Measurements from ENCODE around the gene SLC12A9. TPM values are rescaled to one million over a fixed set of nuclear protein-coding genes. Genes with fewer than 3 reads are reported as not detected.

The SLC12A9 gene
- total and polyA plus RNA-seq, 4 experiments from 2014 or later, result 7.0 to 64.6 (median 36.4) TPM

- Mint-ChIP-seq H3K4me1 (peaks cover 0 to 2% (median under 1%) of the 10 kb centered on the region in 4 donors), H3K27me3 (no peaks in the 10 kb centered on the region), H3K36me3 (peaks cover 29 to 65% of the 10 kb centered on the region in 2 donors), H3K4me3 (no peak overlapping the region), H3K9me3 (no peaks in the 10 kb centered on the region), H3K27ac (no peak overlapping the region)
- peaks cover 21% of the 10 kb centered on the region for H3K36me3 ChIP-seq (ENCODE audit: insufficient read depth, low read length)
- ChIA-PET CTCF (ENCODE audit: partially characterized antibody) (interaction anchor here (3.0 kb wide), 1 partner anchor 10 kb away, joined by 10 read pairs; the partner anchor contains the start of gene SLC12A9), POLR2A (ENCODE audit: partially characterized antibody) (interaction anchor here (1.5 kb wide), 1 partner anchor 14 kb away, joined by 3 read pairs; the partner anchor contains the start of gene SRRT)
- DNase-seq, result no peak
- intact Hi-C loops (cut with micrococcal nuclease), result no loop called here
- H3K27ac ChIP-seq (ENCODE audit: low read depth, low read length), result no peak overlapping the region
- peaks cover 3% of the 10 kb centered on the region for H3K4me1 ChIP-seq (ENCODE audit: insufficient read depth, low read length)
- H3K9me3 ChIP-seq (ENCODE audit: control insufficient read depth in 1 of 2, low read length in 2 of 2), result no peaks in the 10 kb centered on the region
- H3K4me3 ChIP-seq (ENCODE audit: low read length in 2 of 2), result no peak overlapping the region
- H3K27me3 ChIP-seq (ENCODE audit: insufficient read depth, low read length), result no peaks in the 10 kb centered on the region
These were observed 9.1 kb downstream of the SLC12A9 start for GRCh38 chr7:100861616-100861985.

- peaks cover 21% of the 10 kb centered on the region for H3K36me3 ChIP-seq (ENCODE audit: insufficient read depth, low read length)
- Mint-ChIP-seq H3K4me1 (peaks cover 4 to 15% (median 6%) of the 10 kb centered on the region in 4 donors), H3K27ac (no peak overlapping the region), H3K36me3 (peaks cover 25 to 58% of the 10 kb centered on the region in 2 donors), H3K4me3 (no peak overlapping the region), H3K9me3 (no peaks in the 10 kb centered on the region), H3K27me3 (no peaks in the 10 kb centered on the region)
- intact Hi-C loops (cut with micrococcal nuclease), result no loop called here
- no peaks in the 10 kb centered on the region for H3K9me3 ChIP-seq (ENCODE audit: control insufficient read depth in 1 of 2, low read length in 2 of 2)
- no peak overlapping the region for H3K4me3 ChIP-seq (ENCODE audit: low read length in 2 of 2)
- POLR2A ChIA-PET (ENCODE audit: partially characterized antibody), result interaction anchor here (1.3 to 2.0 kb wide), 2 partner anchors 10 to 11 kb away, joined by 3 to 8 read pairs; partner anchors contain the start of gene SRRT
- peaks cover 10% of the 10 kb centered on the region for H3K4me1 ChIP-seq (ENCODE audit: insufficient read depth, low read length)
- no peaks in the 10 kb centered on the region for H3K27me3 ChIP-seq (ENCODE audit: insufficient read depth, low read length)
- CTCF ChIA-PET (ENCODE audit: partially characterized antibody), result interaction anchor here (3.0 kb wide), 1 partner anchor 11 kb away, joined by 10 read pairs; the partner anchor contains the start of gene SLC12A9
- DNase-seq, result no peak
- H3K27ac ChIP-seq (ENCODE audit: low read depth, low read length), result no peak overlapping the region
These were observed 11.0 kb downstream of the SLC12A9 start for GRCh38 chr7:100863406-100863950.

DNA sequence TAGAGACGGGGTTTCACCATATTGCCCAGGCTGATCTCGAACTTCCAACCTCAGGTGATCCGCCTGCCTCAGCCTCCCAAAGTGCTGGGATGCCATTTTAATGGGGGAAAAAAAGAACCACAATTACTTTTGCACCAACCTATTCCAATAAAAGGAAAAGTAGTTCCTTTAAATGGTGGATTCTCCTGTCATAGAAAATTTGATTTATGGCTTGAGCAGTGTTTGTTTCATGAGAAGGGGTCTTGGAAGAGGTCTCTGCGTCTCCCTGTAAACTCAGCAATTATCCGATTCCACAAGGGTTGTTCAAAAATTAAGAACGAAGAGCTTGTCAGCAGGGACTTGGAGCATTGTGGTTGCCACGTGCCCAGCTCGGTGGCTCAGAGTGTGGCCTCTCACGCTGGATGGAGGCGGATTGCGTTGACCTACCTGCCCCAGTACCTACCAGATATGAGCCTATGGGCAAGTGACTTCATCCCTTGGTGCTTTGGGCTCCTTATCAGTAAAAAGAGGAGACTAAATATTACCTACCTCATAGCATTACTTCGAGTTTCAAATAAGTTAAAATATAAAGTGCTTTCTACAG is 11.8 kb downstream of the SLC12A9 start:
- intact Hi-C loops (cut with micrococcal nuclease), result no loop called here
- Histone ChIP-seq H3K27ac (ENCODE audit: low read depth, low read length) (no peak overlapping the region), H3K9me3 (ENCODE audit: control insufficient read depth in 1 of 2, low read length in 2 of 2) (no peaks in the 10 kb centered on the region), H3K36me3 (ENCODE audit: insufficient read depth, low read length) (peaks cover 13% of the 10 kb centered on the region), H3K4me3 (ENCODE audit: low read length in 2 of 2) (no peak overlapping the region), H3K4me1 (ENCODE audit: insufficient read depth, low read length) (peaks cover 10% of the 10 kb centered on the region), H3K27me3 (ENCODE audit: insufficient read depth, low read length) (no peaks in the 10 kb centered on the region)
- H3K4me1 Mint-ChIP-seq, result peaks cover 4 to 15% (median 6%) of the 10 kb centered on the region in 4 donors
- no peaks in the 10 kb centered on the region for H3K9me3 Mint-ChIP-seq
- peak overlapping the region in 1 of 7 donors; percentile 16 for H3K27ac Mint-ChIP-seq
- DNase-seq, result no peak
- no peaks in the 10 kb centered on the region for H3K27me3 Mint-ChIP-seq
- H3K36me3 Mint-ChIP-seq, result peaks cover 21 to 50% of the 10 kb centered on the region in 2 donors
- CTCF ChIA-PET (ENCODE audit: partially characterized antibody), result interaction anchor here (0.8 to 3.0 kb wide), 3 partner anchors 10 to 12 kb away, joined by 3 to 10 read pairs (median 3); partner anchors contain the start of genes SLC12A9 and SRRT
- POLR2A ChIA-PET (ENCODE audit: partially characterized antibody), result interaction anchor here (1.3 to 2.0 kb wide), 4 partner anchors 9 to 12 kb away, joined by 3 to 8 read pairs (median 6); partner anchors contain the start of genes SLC12A9 and SRRT
- no peak overlapping the region for H3K4me3 Mint-ChIP-seq

DNA sequence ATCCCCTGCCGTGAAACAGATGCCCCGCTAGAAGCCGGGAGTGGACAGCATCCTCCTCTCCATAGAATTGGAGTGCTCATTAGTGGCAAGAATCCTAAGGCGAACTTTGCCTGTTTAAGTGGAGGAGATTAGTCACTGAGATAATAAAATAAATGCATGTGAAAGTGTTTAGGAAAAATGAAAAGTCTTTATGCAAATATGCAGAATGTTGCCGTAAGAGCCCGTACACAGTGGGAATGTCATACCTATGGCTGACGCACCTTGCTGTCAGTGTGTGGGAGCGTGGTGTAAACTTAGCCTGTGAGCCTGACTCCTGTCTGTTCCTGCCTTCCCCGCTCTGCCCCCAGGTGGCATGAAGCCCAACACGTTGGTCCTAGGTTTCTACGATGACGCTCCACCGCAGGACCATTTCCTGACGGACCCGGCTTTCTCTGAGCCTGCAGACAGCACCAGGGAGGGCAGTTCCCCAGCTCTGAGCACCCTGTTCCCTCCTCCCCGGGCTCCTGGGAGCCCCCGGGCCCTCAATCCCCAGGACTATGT is 12.9 kb downstream of the SLC12A9 start:
- Histone ChIP-seq H3K4me3 (ENCODE audit: low read length in 2 of 2) (no peak overlapping the region), H3K27me3 (ENCODE audit: insufficient read depth, low read length) (no peaks in the 10 kb centered on the region), H3K36me3 (ENCODE audit: insufficient read depth, low read length) (peaks cover 10% of the 10 kb centered on the region), H3K4me1 (ENCODE audit: insufficient read depth, low read length) (peaks cover 10% of the 10 kb centered on the region), H3K27ac (ENCODE audit: low read depth, low read length) (no peak overlapping the region), H3K9me3 (ENCODE audit: control insufficient read depth in 1 of 2, low read length in 2 of 2) (no peaks in the 10 kb centered on the region)
- ChIA-PET POLR2A (ENCODE audit: partially characterized antibody) (interaction anchor here (1.5 to 2.0 kb wide), 3 partner anchors 8 to 13 kb away, joined by 4 to 8 read pairs (median 8); partner anchors contain the start of genes SLC12A9 and SRRT), CTCF (ENCODE audit: partially characterized antibody) (interaction anchor here (1.3 kb wide), 1 partner anchor 9 kb away, joined by 3 read pairs; the partner anchor contains the start of gene SRRT)
- H3K27ac Mint-ChIP-seq, result peak overlapping the region in 4 of 7 donors; percentile 10 to 71 (median 40)
- peaks cover 13 to 39% of the 10 kb centered on the region in 2 donors for H3K36me3 Mint-ChIP-seq
- H3K27me3 Mint-ChIP-seq, result no peaks in the 10 kb centered on the region
- no peak for DNase-seq
- peak overlapping the region in 3 of 8 donors; percentile 39 to 72 (median 61) for H3K4me3 Mint-ChIP-seq
- no peaks in the 10 kb centered on the region for H3K9me3 Mint-ChIP-seq
- intact Hi-C loops (cut with micrococcal nuclease), result no loop called here
- peaks cover 4 to 15% (median 6%) of the 10 kb centered on the region in 4 donors for H3K4me1 Mint-ChIP-seq

- Histone ChIP-seq H3K9me3 (ENCODE audit: control insufficient read depth in 1 of 2, low read length in 2 of 2) (no peaks in the 10 kb centered on the region), H3K27ac (ENCODE audit: low read depth, low read length) (no peak overlapping the region), H3K4me1 (ENCODE audit: insufficient read depth, low read length) (peaks cover 10% of the 10 kb centered on the region), H3K27me3 (ENCODE audit: insufficient read depth, low read length) (no peaks in the 10 kb centered on the region), H3K4me3 (ENCODE audit: low read length in 2 of 2) (peak overlapping the region in 1 of 2 donors; percentile 58), H3K36me3 (ENCODE audit: insufficient read depth, low read length) (peaks cover 4% of the 10 kb centered on the region)
- Mint-ChIP-seq H3K9me3 (no peaks in the 10 kb centered on the region), H3K27ac (no peak overlapping the region), H3K4me1 (peaks cover 3 to 19% (median 6%) of the 10 kb centered on the region in 4 donors), H3K27me3 (no peaks in the 10 kb centered on the region), H3K36me3 (peaks cover 7 to 35% of the 10 kb centered on the region in 2 donors), H3K4me3 (peak overlapping the region in 6 of 8 donors; percentile 77 to 87 (median 83))
- intact Hi-C loops (cut with micrococcal nuclease), result no loop called here
- POLR2A ChIA-PET (ENCODE audit: partially characterized antibody), result interaction anchor here (0.7 to 1.9 kb wide), 5 partner anchors 7 to 23 kb away, joined by 3 to 8 read pairs (median 3); partner anchors contain the start of genes SRRT and UFSP1
- no peak for DNase-seq
- CTCF ChIA-PET (ENCODE audit: partially characterized antibody), result no interaction called here
These were observed 13.6 kb downstream of the SLC12A9 start for GRCh38 chr7:100865938-100866728.

DNA sequence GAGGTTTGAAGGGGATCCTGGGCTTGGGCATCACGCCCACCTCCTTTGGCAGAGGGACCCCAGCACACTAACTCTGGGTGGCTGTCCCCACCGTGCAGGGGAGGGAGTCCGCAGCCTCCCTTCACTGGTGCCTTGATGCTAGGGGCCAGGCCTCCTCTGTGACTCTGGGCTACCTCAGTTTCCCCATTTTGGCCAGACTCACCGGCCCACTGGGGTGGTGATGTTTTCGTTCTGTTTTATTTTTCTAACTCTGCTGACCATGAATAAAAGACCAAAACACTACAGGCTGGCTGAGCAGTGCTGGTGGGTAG is 14.2 kb downstream of the SLC12A9 start:
- POLR2A ChIA-PET (ENCODE audit: partially characterized antibody), result interaction anchor here (0.7 to 1.1 kb wide), 4 partner anchors 8 to 23 kb away, joined by 3 to 5 read pairs (median 3); partner anchors contain the start of genes SRRT and UFSP1
- peaks cover 4% of the 10 kb centered on the region for H3K36me3 ChIP-seq (ENCODE audit: insufficient read depth, low read length)

More for the DNA sequence above, 14.2 kb downstream of the SLC12A9 start:
- peaks cover 9 to 33% of the 10 kb centered on the region in 2 donors for H3K36me3 Mint-ChIP-seq
- DNase-seq, result no peak
- Histone ChIP-seq H3K27ac (ENCODE audit: low read depth, low read length) (peak overlapping the region; percentile 66), H3K4me1 (ENCODE audit: insufficient read depth, low read length) (peaks cover 10% of the 10 kb centered on the region), H3K27me3 (ENCODE audit: insufficient read depth, low read length) (no peaks in the 10 kb centered on the region), H3K4me3 (ENCODE audit: low read length in 2 of 2) (peak overlapping the region in 1 of 2 donors; percentile 58), H3K9me3 (ENCODE audit: control insufficient read depth in 1 of 2, low read length in 2 of 2) (no peaks in the 10 kb centered on the region)
- peaks cover 3 to 19% (median 6%) of the 10 kb centered on the region in 4 donors for H3K4me1 Mint-ChIP-seq
- H3K9me3 Mint-ChIP-seq, result no peaks in the 10 kb centered on the region
- CTCF ChIA-PET (ENCODE audit: partially characterized antibody), result interaction anchor here (1.3 kb wide), 1 partner anchor 14 kb away, joined by 5 read pairs; the partner anchor contains the start of gene SLC12A9
- H3K27ac Mint-ChIP-seq, result peak overlapping the region in 5 of 7 donors; percentile 64 to 93 (median 83)
- peak overlapping the region; percentile 62 to 87 (median 83) for H3K4me3 Mint-ChIP-seq
- intact Hi-C loops (cut with micrococcal nuclease), result no loop called here
- H3K27me3 Mint-ChIP-seq, result no peaks in the 10 kb centered on the region

Measured in CD4-positive, alpha-beta memory T cell (primary cell).